ENCODE results near the gene STK24. TPM values are rescaled to one million over a fixed set of nuclear protein-coding genes. Genes with fewer than 3 reads are reported as not detected.

The STK24 gene
- polyA plus RNA-seq, 2 of the 4 experiments (the other 2 are of a cell fraction): 46.1 to 55.6 TPM

DNA sequence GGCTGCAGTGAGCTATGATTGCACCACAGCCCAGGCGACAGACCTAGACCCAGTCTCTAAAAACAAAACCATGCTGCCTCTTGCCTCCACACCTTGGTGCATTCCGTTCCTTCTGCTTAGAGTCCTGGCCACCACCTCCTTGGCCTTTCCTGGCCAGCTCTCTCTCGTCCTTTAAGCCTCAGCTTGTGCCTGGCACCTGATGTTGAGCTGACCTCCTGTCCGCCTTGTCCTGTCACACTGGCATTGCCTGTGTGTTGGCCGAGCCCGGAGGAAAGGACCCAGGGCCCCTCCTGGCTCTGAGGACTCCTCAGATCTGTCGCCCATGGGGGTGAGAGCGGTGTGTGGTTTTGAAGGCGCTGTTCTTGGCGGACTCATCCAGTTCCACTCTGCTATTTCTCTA is 143.3 kb downstream of the STK24 start:
- Histone ChIP-seq H3K9me3 (no peaks in the 10 kb centered on the region), H3K4me3 (no peak overlapping the region), H3K27ac (no peak overlapping the region), H3K4me1 (no peaks in the 10 kb centered on the region), H3K4me2 (no peak overlapping the region)
- DNase-seq (ENCODE audit: low read depth in 1 of 2, low spot score in 1 of 2) (no peak), FAIRE-seq (no peak), ATAC-seq (no peak)
- no peak for TF ChIP-seq HOXB13 (CRISPR knock-in tag; IDR thresholded peaks at IDR 0.05; ENCODE audit: low read depth)
- TF ChIP-seq KDM5A (IDR thresholded peaks at IDR 0.05): no peak
- TF ChIP-seq ZFP36 (IDR thresholded peaks at IDR 0.05; ENCODE audit: borderline replicate concordance, partially characterized antibody): no peak
- no peak for TF ChIP-seq MYC (IDR thresholded peaks at IDR 0.05; ENCODE audit: borderline replicate concordance, low read length)
- TF ChIP-seq, protein P1, sequence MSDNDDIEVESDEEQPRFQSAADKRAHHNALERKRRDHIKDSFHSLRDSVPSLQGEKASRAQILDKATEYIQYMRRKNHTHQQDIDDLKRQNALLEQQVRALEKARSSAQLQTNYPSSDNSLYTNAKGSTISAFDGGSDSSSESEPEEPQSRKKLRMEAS (IDR thresholded peaks at IDR 0.05): no peak
- TF ChIP-seq, protein P2, sequence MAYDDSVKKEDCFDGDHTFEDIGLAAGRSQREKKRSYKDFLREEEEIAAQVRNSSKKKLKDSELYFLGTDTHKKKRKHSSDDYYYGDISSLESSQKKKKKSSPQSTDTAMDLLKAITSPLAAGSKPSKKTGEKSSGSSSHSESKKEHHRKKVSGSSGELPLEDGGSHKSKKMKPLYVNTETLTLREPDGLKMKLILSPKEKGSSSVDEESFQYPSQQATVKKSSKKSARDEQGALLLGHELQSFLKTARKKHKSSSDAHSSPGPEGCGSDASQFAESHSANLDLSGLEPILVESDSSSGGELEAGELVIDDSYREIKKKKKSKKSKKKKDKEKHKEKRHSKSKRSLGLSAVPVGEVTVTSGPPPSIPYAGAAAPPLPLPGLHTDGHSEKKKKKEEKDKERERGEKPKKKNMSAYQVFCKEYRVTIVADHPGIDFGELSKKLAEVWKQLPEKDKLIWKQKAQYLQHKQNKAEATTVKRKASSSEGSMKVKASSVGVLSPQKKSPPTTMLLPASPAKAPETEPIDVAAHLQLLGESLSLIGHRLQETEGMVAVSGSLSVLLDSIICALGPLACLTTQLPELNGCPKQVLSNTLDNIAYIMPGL (CRISPR knock-in tag; IDR thresholded peaks at IDR 0.05; ENCODE audit: borderline replicate concordance): no peak
- TF ChIP-seq RNF2 (IDR thresholded peaks at IDR 0.05; ENCODE audit: borderline replicate concordance, low read depth): no peak
- TF ChIP-seq CHD2 (IDR thresholded peaks at IDR 0.05; ENCODE audit: low read length, partially characterized antibody): no peak
- TF ChIP-seq, protein P3, sequence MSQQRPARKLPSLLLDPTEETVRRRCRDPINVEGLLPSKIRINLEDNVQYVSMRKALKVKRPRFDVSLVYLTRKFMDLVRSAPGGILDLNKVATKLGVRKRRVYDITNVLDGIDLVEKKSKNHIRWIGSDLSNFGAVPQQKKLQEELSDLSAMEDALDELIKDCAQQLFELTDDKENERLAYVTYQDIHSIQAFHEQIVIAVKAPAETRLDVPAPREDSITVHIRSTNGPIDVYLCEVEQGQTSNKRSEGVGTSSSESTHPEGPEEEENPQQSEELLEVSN (IDR thresholded peaks at IDR 0.05; ENCODE audit: borderline replicate concordance, low read depth): no peak
- TF ChIP-seq HEYL (CRISPR knock-in tag; IDR thresholded peaks at IDR 0.05): no peak
- no peak for TF ChIP-seq HOXA7 (CRISPR knock-in tag; IDR thresholded peaks at IDR 0.05)
- no peak for TF ChIP-seq RARB (CRISPR knock-in tag; IDR thresholded peaks at IDR 0.05)
- TF ChIP-seq CEBPB (IDR thresholded peaks at IDR 0.05): no peak
- no peak for TF ChIP-seq SREBF2 (IDR thresholded peaks at IDR 0.05)
- TF ChIP-seq KDM1A (IDR thresholded peaks at IDR 0.05; ENCODE audit: low read depth): no peak
- no peak for TF ChIP-seq TP53 (CRISPR knock-in tag; IDR thresholded peaks at IDR 0.05)
- ChIA-PET POLR2A (no interaction called here), CTCF (interaction anchor here (3.8 to 6.3 kb wide), 2 partner anchors 13 to 400 kb away, joined by 23 to 34 read pairs; no protein-coding TSS in a partner anchor)
- 93% methylated on average over 10 of the region's 10 CpGs for WGBS (ENCODE audit: missing lambda C conversion rate)

DNA sequence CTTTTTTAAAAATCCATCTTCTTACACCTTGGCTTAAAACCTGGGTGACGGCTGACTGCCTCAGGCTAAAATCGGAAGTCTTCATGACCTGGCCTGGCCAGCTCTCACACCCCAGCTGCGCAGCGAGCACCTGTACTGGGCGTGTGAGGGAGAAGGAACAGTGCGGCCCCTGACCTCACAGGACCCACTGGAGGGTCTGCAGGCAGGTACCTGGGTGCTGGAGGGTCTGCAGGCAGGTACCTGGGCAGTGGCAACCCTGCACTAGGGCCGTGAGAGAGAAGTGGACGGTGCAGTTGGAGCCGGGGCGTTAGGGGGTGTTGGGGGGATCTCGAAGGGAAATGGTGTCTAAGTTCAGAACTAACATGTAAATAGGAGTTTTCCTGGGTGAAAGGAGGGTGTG is 144.3 kb downstream of the STK24 start:
- H3K4me1 ChIP-seq: no peaks in the 10 kb centered on the region
- no peak for FAIRE-seq
- H3K4me2 ChIP-seq: no peak overlapping the region
- H3K27ac ChIP-seq: no peak overlapping the region
- H3K9me3 ChIP-seq: no peaks in the 10 kb centered on the region
- no peak for TF ChIP-seq MAZ (IDR thresholded peaks at IDR 0.05; ENCODE audit: borderline replicate concordance, low read depth, low read length)
- TF ChIP-seq FOSB (CRISPR knock-in tag; IDR thresholded peaks at IDR 0.05): no peak
- TF ChIP-seq HOXB5 (CRISPR knock-in tag; IDR thresholded peaks at IDR 0.05): no peak
- TF ChIP-seq, protein P4, sequence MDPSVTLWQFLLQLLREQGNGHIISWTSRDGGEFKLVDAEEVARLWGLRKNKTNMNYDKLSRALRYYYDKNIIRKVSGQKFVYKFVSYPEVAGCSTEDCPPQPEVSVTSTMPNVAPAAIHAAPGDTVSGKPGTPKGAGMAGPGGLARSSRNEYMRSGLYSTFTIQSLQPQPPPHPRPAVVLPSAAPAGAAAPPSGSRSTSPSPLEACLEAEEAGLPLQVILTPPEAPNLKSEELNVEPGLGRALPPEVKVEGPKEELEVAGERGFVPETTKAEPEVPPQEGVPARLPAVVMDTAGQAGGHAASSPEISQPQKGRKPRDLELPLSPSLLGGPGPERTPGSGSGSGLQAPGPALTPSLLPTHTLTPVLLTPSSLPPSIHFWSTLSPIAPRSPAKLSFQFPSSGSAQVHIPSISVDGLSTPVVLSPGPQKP (IDR thresholded peaks at IDR 0.05; ENCODE audit: low read depth, low read length): no peak
- no peak for ATAC-seq
- ChIA-PET POLR2A (no interaction called here), CTCF (interaction anchor here (1.4 to 6.3 kb wide), 4 partner anchors 14 to 583 kb away, joined by 3 to 34 read pairs (median 19); no protein-coding TSS in a partner anchor)
- 94% methylated on average over 7 of the region's 11 CpGs for WGBS (ENCODE audit: missing lambda C conversion rate)
- no peak overlapping the region for H3K4me3 ChIP-seq
- no peak for DNase-seq (ENCODE audit: low read depth in 1 of 2, low spot score in 1 of 2)

All from A549 (cell line).